WERI-Rb-1 (cell line): ENCODE data around the gene TRIM44.

ENCODE experiments used
- DNase-seq: peaks from one replicate; pipeline ENCODE4 v3.0.0-alpha.2; 2020
- H3K27ac ChIP-seq: fragments of 250-450 bp; sonication (Bioruptor Pico); 2 replicates; pipeline ENCODE4 v1.5.1; 2020; ENCODE audit warnings: mild to moderate bottlenecking, moderate library complexity
- H3K27me3 ChIP-seq: fragments of 250-450 bp; sonication (Bioruptor Pico); 2 replicates; pipeline ENCODE4 v1.5.1; 2021; ENCODE audit warnings: mild to moderate bottlenecking, low read depth, moderate library complexity; ENCODE audit not compliant: insufficient read depth, severe bottlenecking
- H3K36me3 ChIP-seq: fragments of 250-450 bp; sonication (Bioruptor Pico); 2 replicates; pipeline ENCODE4 v1.5.1; 2020; ENCODE audit warnings: mild to moderate bottlenecking, moderate library complexity
- H3K4me3 ChIP-seq: 2 replicates; pipeline ENCODE4 v1.5.1; 2011; ENCODE audit warnings: low read depth, mild to moderate bottlenecking, control low read depth, low read length
- H3K9me3 ChIP-seq: fragments of 250-450 bp; sonication (Bioruptor Pico); 2 replicates; pipeline ENCODE4 v1.5.1; 2021; ENCODE audit warnings: mild to moderate bottlenecking, moderate library complexity; ENCODE audit not compliant: severe bottlenecking
- CTCF ChIP-seq: IDR thresholded peaks from 2 replicates; pipeline ENCODE4 v1.5.1; 2011; ENCODE audit warnings: low read depth, mild to moderate bottlenecking, control low read depth, inconsistent platforms, low read length

Gene TRIM44

GRCh38 chr11:35802221-35802620 is 139.6 kb downstream of the TRIM44 start:
- no peak overlapping the region for H3K27ac ChIP-seq

GRCh38 chr11:35802672-35803071 is 140.1 kb downstream of the TRIM44 start:
- no peak for TF ChIP-seq CTCF
- Histone ChIP-seq H3K4me3 (no peak overlapping the region), H3K27ac (no peak overlapping the region), H3K9me3 (no peaks in the 10 kb centered on the region), H3K36me3 (peaks cover 5% of the 10 kb centered on the region; the same call in 1 of the 2 replicates), H3K27me3 (no peaks in the 10 kb centered on the region)
- no peak for DNase-seq

More at GRCh38 chr11:35802221-35802620, 139.6 kb downstream of the TRIM44 start:
- Histone ChIP-seq H3K4me3 (no peak overlapping the region), H3K36me3 (peaks cover 5% of the 10 kb centered on the region; the same call in 1 of the 2 replicates), H3K9me3 (no peaks in the 10 kb centered on the region), H3K27me3 (no peaks in the 10 kb centered on the region)
- no peak for DNase-seq
- no peak for TF ChIP-seq CTCF

- DNase-seq: no peak
- Histone ChIP-seq H3K4me3 (no peak overlapping the region), H3K27me3 (no peaks in the 10 kb centered on the region)
Measured at GRCh38 chr11:35803115-35803514, 140.5 kb downstream of the TRIM44 start.

GRCh38 chr11:35804451-35805040 is 142.0 kb downstream of the TRIM44 start:
- Histone ChIP-seq H3K36me3 (peaks cover 5% of the 10 kb centered on the region; the same call in 1 of the 2 replicates), H3K4me3 (no peak overlapping the region), H3K27me3 (no peaks in the 10 kb centered on the region), H3K9me3 (no peaks in the 10 kb centered on the region), H3K27ac (no peak overlapping the region)
- no peak for TF ChIP-seq CTCF
- no peak for DNase-seq

More at GRCh38 chr11:35803115-35803514, 140.5 kb downstream of the TRIM44 start:
- TF ChIP-seq CTCF: no peak
- H3K27ac ChIP-seq: no peak overlapping the region
- H3K9me3 ChIP-seq: no peaks in the 10 kb centered on the region
- peaks cover 5% of the 10 kb centered on the region; the same call in 1 of the 2 replicates for H3K36me3 ChIP-seq

GRCh38 chr11:35809561-35809960 is 147.0 kb downstream of the TRIM44 start:
- TF ChIP-seq CTCF: no peak
- Histone ChIP-seq H3K27ac (no peak overlapping the region), H3K4me3 (no peak overlapping the region), H3K36me3 (peaks cover 3% of the 10 kb centered on the region; the same call in 1 of the 2 replicates), H3K9me3 (no peaks in the 10 kb centered on the region), H3K27me3 (no peaks in the 10 kb centered on the region)
- no peak for DNase-seq

- Histone ChIP-seq H3K27me3 (no peaks in the 10 kb centered on the region), H3K4me3 (no peak overlapping the region), H3K27ac (no peak overlapping the region), H3K36me3 (peaks cover 3% of the 10 kb centered on the region; the same call in 1 of the 2 replicates), H3K9me3 (no peaks in the 10 kb centered on the region)
- TF ChIP-seq CTCF: no peak
- no peak for DNase-seq
Measured at GRCh38 chr11:35810045-35810645, 147.6 kb downstream of the TRIM44 start.
